HG02571 (cell line): ENCODE results near the gene ANXA1.
"Not testable (repeated sequence)": the region's sequence is repeated elsewhere in the genome, so short reads cannot be mapped to it uniquely, and the experiment has no call there.

ENCODE experiments used
- ATAC-seq: cut with Tn5 transposase; IDR thresholded peaks from one replicate; pipeline ENCODE4 v1.9.1; 2021; ENCODE audit warnings: mild to moderate bottlenecking, moderate library complexity; ENCODE audit not compliant: unreplicated experiment

The ANXA1 gene

DNA sequence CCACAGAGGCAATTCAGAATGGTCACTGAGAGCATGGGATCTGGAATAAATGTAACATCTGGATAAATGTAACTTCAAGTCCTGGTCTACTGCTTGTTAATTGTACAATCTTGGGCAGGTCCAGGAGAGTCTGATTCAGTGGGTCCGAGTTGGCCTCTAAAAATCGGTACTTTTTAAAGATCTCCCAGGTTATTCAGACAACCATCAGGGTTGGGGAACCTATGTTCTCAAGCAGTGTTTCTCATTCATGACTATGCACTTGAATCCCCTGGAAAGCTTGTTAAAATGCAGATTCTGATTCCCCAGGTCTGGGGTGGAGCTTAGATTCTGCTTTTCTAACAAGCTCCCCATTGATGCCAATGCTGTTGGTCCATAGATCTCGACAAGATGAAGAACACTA, 14.8 kb downstream of the ANXA1 start:
- no peak for ATAC-seq

GRCh38 chr9:73167614-73168013, 15.9 kb downstream of the ANXA1 start:
- no peak for ATAC-seq

- no peak for ATAC-seq
Measured at GRCh38 chr9:73168298-73168934, 16.8 kb downstream of the ANXA1 start.

- no peak for ATAC-seq
Measured at GRCh38 chr9:73170185-73170957, 18.7 kb downstream of the ANXA1 start.

DNA sequence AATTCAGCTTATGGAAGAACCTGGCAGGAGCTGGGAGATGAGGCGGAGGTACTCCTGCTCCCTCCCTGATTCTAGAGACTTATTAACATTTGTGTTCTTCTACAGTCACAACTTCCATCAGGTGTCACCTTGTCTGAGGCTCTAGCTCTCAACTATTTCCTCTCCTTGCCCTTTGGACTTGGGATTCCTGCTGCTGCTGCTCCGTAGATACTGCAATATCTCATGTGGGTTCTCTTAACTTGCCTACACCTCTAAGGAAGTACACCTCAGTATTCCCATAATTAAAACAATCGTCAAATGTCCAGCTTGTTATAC, 21.2 kb downstream of the ANXA1 start:
- no peak for ATAC-seq

GRCh38 chr9:73173557-73174329, 22.1 kb downstream of the ANXA1 start:
- ATAC-seq = no peak

GRCh38 chr9:73174330-73174980, 22.8 kb downstream of the ANXA1 start:
- no peak for ATAC-seq

DNA sequence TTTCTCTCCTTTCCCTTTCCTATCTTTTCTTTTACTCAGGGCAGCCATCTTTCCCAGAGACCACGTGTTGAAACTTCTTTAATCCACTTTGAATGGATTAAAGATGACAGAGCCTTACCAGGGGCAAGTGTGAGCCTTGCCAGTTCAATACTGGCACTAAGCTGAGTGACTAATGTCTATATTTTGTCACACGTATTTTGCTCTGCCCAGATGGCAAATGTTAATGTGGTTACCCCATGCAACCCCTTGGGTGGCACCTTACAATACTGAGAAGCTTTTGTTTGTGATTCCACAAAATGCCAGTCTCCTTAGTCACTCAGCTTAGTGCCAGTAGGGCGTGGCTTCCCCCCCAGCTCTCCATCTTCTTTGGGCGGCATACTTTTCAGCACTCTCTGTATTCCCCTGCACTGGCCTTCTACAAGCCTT, 24.8 kb downstream of the ANXA1 start:
- no peak for ATAC-seq

- no peak for ATAC-seq
Measured at GRCh38 chr9:73178044-73178443, 26.4 kb downstream of the ANXA1 start.

- no peak for ATAC-seq
Measured at GRCh38 chr9:73179589-73179988, 27.9 kb downstream of the ANXA1 start.

DNA sequence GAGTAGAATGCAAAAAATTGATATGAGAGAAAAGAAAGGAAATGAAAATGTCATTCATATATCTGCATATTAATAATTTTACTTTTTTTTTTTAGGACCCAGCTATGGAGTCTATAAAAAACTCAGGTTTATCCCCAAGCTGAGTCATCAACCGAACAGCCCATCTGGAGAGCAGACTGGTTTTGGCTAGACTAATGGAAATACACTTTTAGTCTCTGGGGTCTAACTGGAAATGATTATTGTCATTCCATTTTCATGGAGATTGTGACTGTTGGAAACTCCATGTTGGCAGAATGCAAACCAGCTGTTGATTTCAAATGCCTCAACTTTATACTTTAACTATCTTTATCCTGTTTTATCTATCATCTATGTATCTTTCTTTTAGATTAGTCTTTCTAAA, 28.7 kb downstream of the ANXA1 start:
- ATAC-seq = no peak

- ATAC-seq = no peak
Measured at GRCh38 chr9:73182928-73183327, 31.3 kb downstream of the ANXA1 start.

GRCh38 chr9:73183428-73183827, 31.8 kb downstream of the ANXA1 start:
- no peak for ATAC-seq

GRCh38 chr9:73183917-73184861, 32.5 kb downstream of the ANXA1 start:
- ATAC-seq = no peak

GRCh38 chr9:73191109-73191508, 39.4 kb downstream of the ANXA1 start:
- not testable (repeated sequence) for ATAC-seq

GRCh38 chr9:73194284-73194683, 42.6 kb downstream of the ANXA1 start:
- no peak for ATAC-seq

- ATAC-seq = no peak
Measured at GRCh38 chr9:73199448-73199847, 47.8 kb downstream of the ANXA1 start.

- ATAC-seq = no peak
Measured at GRCh38 chr9:73199886-73200285, 48.2 kb downstream of the ANXA1 start.

DNA sequence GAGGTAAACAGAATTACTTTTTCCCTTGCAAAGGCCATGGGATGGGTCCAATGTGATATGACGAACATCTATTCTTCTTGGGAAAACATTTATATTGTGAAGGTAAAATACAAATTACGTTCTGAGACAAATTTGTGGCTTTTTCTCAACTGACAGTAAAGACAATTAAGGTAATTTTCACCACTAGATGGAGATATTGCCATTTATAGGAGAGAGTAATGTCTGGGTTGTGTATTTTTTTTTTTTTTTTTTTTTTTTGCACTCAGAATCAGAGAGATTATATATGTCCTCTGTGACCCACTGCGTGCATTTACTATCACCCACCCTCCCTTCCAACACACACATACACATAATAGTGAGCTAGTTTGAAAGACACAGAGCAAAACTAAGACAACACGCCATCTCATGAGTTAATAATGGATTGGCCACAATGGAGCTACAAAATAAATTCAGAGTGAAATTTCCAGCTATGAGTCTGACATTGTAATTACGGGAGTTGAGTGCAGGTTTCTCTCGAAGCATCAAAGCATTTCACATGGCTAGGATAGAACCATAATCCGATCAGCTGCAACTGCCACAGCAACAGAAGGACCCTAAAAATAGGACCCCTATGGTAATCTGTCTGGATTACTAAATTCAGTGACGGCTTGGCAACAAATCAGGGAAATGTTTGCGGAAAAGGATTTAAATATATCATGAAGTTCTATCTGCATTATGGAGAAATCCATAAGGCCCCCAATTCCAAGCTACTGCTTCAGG, 49.2 kb downstream of the ANXA1 start:
- no peak for ATAC-seq

GRCh38 chr9:73202980-73203379, 51.3 kb downstream of the ANXA1 start:
- ATAC-seq = no peak
